ENCODE data around the gene HUS1. TPM values are rescaled to one million over a fixed set of nuclear protein-coding genes. Genes with fewer than 3 reads are reported as not detected.
"Not testable (repeated sequence)": the region's sequence is repeated elsewhere in the genome, so short reads cannot be mapped to it uniquely, and the experiment has no call there.

HUS1 gene
- polyA plus RNA-seq, 1 donor, result 18.7 TPM

- DNase-seq (ENCODE audit: low read depth), result no peak
Measured at GRCh38 chr7:47944536-47945260, 34.7 kb downstream of the HUS1 start.

GRCh38 chr7:47943676-47944474, 35.5 kb downstream of the HUS1 start:
- no peak for DNase-seq (ENCODE audit: low read depth)

GRCh38 chr7:47942651-47943050, 36.8 kb downstream of the HUS1 start:
- not testable (repeated sequence) for DNase-seq (ENCODE audit: low read depth)

- DNase-seq (ENCODE audit: low read depth), result no peak
Measured at GRCh38 chr7:47942132-47942531, 37.3 kb downstream of the HUS1 start.

- no peak for DNase-seq (ENCODE audit: low read depth)
Measured at GRCh38 chr7:47941136-47941844, 38.1 kb downstream of the HUS1 start.

GRCh38 chr7:47940088-47941013, 39.1 kb downstream of the HUS1 start:
- no peak for DNase-seq (ENCODE audit: low read depth)

GRCh38 chr7:47939425-47940036, 39.9 kb downstream of the HUS1 start:
- no peak for DNase-seq (ENCODE audit: low read depth)

- DNase-seq (ENCODE audit: low read depth), result no peak
Measured at GRCh38 chr7:47938574-47939165, 40.7 kb downstream of the HUS1 start.

GRCh38 chr7:47937711-47938573, 41.5 kb downstream of the HUS1 start:
- DNase-seq (ENCODE audit: low read depth), result no peak

GRCh38 chr7:47937065-47937687, 42.2 kb downstream of the HUS1 start:
- DNase-seq (ENCODE audit: low read depth), result no peak

- no peak for DNase-seq (ENCODE audit: low read depth)
Measured at GRCh38 chr7:47936323-47936722, 43.1 kb downstream of the HUS1 start.

GRCh38 chr7:47935336-47935735, 44.1 kb downstream of the HUS1 start:
- DNase-seq (ENCODE audit: low read depth), result no peak

GRCh38 chr7:47934831-47935230, 44.6 kb downstream of the HUS1 start:
- no peak for DNase-seq (ENCODE audit: low read depth)

GRCh38 chr7:47933215-47933614, 46.2 kb downstream of the HUS1 start:
- no peak for DNase-seq (ENCODE audit: low read depth)

GRCh38 chr7:47932466-47933037, 46.9 kb downstream of the HUS1 start:
- DNase-seq (ENCODE audit: low read depth), result no peak

GRCh38 chr7:47932016-47932415, 47.4 kb downstream of the HUS1 start:
- no peak for DNase-seq (ENCODE audit: low read depth)

GRCh38 chr7:47931005-47932004, 48.1 kb downstream of the HUS1 start:
- DNase-seq (ENCODE audit: low read depth), result no peak
